Measurements from ENCODE around the gene GKN1.
A peak's percentile ranks its signal among the peaks of the same experiment; 100 is the strongest.

Gene GKN1

DNA sequence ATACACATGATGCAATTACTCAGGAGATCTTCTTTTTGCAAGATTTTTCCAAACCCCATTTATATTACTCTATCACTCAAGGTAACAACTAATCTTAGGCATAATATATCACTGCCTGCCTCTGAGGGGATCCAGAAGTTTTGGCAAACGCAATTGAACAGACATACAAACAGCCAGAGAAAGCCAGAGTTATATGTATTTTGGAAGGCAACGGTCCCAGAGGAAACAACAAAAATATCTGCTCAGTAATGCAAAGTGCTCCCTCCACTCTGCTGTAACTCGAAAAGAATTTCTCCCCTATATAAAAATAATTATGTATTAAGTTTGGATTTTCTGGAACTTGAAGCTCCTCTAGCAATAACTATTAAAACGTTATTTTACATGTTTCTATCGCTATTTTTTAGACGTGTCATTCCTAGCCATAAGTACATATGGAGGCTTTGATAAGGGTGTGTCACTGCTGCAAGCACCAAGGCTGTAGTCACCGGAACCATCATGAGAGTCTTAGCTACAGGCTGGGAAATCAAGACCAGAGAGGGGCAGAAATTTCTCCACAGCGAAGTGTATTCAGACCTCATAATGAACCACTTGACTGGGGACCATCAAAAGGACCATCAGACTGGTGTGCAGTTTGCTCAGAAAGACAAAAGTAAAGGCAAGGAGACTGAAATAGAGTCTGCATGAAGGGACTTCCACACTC lies 3.7 kb upstream of the GKN1 start:
- TF ChIP-seq, protein P1, sequence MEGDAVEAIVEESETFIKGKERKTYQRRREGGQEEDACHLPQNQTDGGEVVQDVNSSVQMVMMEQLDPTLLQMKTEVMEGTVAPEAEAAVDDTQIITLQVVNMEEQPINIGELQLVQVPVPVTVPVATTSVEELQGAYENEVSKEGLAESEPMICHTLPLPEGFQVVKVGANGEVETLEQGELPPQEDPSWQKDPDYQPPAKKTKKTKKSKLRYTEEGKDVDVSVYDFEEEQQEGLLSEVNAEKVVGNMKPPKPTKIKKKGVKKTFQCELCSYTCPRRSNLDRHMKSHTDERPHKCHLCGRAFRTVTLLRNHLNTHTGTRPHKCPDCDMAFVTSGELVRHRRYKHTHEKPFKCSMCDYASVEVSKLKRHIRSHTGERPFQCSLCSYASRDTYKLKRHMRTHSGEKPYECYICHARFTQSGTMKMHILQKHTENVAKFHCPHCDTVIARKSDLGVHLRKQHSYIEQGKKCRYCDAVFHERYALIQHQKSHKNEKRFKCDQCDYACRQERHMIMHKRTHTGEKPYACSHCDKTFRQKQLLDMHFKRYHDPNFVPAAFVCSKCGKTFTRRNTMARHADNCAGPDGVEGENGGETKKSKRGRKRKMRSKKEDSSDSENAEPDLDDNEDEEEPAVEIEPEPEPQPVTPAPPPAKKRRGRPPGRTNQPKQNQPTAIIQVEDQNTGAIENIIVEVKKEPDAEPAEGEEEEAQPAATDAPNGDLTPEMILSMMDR (IDR thresholded peaks at IDR 0.05; ENCODE audit: low read depth, low read length, missing control alignments), result no peak
- no peak for DNase-seq (ENCODE audit: extremely low read depth, low read depth)
- no peak overlapping the region for H3K4me3 ChIP-seq (replicated peaks; ENCODE audit: low read depth, low read length)

DNA sequence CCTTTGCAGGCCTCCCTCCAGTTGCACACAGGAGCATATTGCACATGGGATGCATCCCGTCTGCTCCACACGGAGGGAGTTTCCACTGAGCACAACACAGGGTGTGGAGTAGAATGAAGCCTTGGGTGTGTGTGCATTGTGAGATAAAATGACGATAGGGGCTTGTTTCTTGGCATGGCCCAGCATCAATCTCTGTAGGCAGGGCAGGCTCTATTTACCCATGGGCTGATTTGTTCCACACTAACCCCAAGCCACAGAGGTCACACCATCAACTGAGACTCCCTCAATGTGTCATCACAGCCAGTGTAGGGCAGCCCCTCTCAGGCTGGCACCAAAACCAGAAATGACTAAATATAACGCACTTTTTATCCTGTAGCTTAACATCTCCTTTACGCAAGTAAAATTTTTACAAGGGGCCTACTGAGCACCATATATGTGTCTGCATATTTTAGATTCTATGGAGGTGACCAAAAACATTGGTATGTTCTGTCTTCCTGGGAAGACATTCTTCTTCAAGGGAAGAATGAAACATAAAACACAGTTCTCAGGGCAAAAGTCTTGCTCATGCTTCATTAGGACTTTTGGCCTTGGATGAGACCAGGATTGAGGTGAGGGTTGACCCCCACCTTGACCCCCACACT lies 2.7 kb upstream of the GKN1 start:
- TF ChIP-seq, protein P1 (IDR thresholded peaks at IDR 0.05; ENCODE audit: low read depth, low read length, missing control alignments), result no peak
- H3K4me3 ChIP-seq (replicated peaks; ENCODE audit: low read depth, low read length), result no peak overlapping the region
- peak; percentile 55 for DNase-seq (ENCODE audit: extremely low read depth, low read depth)

DNA sequence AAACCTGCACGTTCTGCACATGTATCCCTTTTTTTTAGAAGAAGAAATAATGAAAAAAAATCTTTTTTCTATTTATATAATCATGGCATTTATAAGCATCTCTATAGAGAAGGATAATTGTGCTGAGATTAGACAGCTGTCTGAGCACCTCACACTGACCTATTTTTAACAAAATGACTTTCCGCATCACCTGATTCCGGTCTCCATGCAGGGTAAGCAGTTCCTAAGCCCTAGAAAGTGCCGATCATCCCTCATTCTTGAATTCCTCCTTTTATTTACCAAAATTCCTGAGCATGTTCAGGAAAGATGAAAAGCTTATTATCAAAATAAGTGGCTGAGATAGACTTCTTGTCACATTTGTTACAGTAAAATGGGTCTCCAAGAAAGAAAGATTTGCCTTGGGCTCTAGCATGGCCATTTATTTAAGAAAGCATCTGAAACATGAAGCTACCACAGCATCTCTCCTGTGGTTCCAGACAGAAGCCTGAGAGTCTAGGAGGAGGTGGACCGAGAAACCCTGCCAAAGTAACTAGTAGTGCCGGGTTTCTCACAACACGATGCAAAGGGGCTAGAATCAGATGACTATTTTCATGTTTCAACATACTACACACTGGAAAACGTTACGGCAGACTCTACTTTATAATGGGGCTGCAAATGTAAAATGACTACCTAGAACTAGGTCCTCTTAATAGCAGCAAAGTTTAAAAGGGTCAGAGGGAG lies 670 bp downstream of the GKN1 start:
- TF ChIP-seq, protein P1 (IDR thresholded peaks at IDR 0.05; ENCODE audit: low read depth, low read length, missing control alignments), result no peak
- no peak for DNase-seq (ENCODE audit: extremely low read depth, low read depth)
- no peak overlapping the region for H3K4me3 ChIP-seq (replicated peaks; ENCODE audit: low read depth, low read length)

DNA sequence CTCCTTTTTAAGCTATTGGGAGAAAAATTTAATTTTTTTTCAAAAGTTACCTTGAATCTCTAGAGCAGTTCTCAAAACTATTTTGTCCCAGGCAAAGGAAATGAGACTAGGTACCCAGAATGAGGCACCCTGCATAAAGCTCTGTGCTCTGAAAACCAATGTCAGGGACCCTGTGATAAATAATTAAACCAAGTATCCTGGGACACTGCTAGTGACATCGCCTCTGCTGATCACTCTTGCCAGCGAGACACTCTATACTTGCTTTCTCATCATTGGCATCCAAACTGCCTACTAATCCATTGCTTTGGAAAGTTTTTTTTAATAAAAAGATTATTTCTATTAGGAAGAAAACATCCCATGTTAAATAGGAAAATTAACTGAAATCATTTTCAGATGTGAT lies 1.4 kb downstream of the GKN1 start:
- no peak overlapping the region for H3K4me3 ChIP-seq (replicated peaks; ENCODE audit: low read depth, low read length)
- TF ChIP-seq, protein P1 (IDR thresholded peaks at IDR 0.05; ENCODE audit: low read depth, low read length, missing control alignments), result no peak
- no peak for DNase-seq (ENCODE audit: extremely low read depth, low read depth)

DNA sequence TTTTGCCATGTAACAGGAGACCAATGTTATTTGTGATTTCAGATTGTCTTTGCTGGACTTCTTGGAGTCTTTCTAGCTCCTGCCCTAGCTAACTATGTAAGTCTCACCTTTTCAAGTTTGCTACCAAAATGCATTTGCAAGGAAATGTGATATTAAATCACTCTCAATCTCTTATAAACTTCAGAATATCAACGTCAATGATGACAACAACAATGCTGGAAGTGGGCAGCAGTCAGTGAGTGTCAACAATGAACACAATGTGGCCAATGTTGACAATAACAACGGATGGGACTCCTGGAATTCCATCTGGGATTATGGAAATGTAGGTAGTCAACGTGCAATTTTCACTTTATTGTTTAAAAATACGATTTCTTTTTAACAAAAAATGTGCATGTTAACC lies 3.0 kb downstream of the GKN1 start:
- H3K4me3 ChIP-seq (replicated peaks; ENCODE audit: low read depth, low read length), result no peak overlapping the region
- TF ChIP-seq, protein P1 (IDR thresholded peaks at IDR 0.05; ENCODE audit: low read depth, low read length, missing control alignments), result no peak
- DNase-seq (ENCODE audit: extremely low read depth, low read depth), result no peak

DNA sequence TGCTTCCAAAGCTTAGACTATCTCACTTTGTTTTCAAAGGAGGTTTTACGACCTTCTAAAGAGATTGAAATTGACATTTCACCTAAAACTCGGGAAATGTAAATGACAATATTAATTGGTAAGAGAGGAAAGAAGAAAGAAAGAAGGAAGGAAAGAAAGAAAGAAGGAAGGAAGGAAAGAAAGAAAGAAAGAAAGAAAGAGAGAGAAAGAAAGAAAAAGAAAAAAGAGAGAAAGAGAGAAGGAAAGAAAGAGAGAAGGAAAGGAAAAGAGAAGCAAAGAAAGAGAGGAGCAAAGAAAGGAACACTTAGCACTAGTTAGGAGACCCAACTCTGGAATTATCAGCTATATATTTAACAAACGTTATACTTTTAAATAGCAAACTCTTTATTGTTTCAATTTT lies 3.7 kb downstream of the GKN1 start:
- TF ChIP-seq, protein P1 (IDR thresholded peaks at IDR 0.05; ENCODE audit: low read depth, low read length, missing control alignments), result no peak
- H3K4me3 ChIP-seq (replicated peaks; ENCODE audit: low read depth, low read length), result no peak overlapping the region
- no peak for DNase-seq (ENCODE audit: extremely low read depth, low read depth)
